HG03196 (cell line): Measurements from ENCODE around the gene ZSCAN4.

ENCODE experiments used
- ATAC-seq: cut with Tn5 transposase; IDR thresholded peaks from one replicate; pipeline ENCODE4 v1.9.1; 2021; ENCODE audit not compliant: unreplicated experiment

The ZSCAN4 gene

GRCh38 chr19:57675881-57676280 is 7.1 kb downstream of the ZSCAN4 start:
- ATAC-seq: no peak

- ATAC-seq: peak; percentile 5
Measured at GRCh38 chr19:57682226-57682766, 13.6 kb downstream of the ZSCAN4 start.

- no peak for ATAC-seq
Measured at GRCh38 chr19:57686727-57687126, 18.0 kb downstream of the ZSCAN4 start.

DNA sequence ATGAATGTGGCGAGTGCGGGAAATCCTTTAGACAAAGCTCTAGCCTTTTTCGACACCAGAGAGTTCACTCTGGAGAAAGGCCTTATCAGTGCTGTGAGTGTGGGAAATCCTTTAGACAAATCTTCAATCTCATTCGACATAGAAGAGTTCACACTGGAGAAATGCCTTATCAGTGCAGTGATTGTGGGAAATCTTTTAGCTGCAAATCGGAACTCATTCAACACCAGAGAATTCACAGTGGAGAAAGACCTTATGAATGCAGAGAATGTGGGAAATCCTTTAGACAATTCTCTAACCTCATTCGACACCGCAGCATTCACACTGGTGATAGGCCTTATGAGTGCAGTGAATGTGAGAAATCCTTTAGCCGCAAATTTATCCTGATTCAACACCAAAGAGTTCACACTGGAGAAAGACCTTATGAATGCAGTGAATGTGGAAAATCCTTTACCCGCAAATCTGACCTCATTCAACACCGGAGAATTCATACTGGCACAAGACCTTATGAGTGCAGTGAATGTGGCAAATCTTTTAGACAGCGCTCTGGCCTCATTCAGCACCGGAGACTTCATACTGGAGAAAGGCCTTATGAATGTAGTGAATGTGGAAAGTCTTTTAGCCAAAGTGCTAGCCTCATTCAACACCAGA is 18.8 kb downstream of the ZSCAN4 start:
- ATAC-seq: no peak

- no peak for ATAC-seq
Measured at GRCh38 chr19:57688011-57688763, 19.5 kb downstream of the ZSCAN4 start.

DNA sequence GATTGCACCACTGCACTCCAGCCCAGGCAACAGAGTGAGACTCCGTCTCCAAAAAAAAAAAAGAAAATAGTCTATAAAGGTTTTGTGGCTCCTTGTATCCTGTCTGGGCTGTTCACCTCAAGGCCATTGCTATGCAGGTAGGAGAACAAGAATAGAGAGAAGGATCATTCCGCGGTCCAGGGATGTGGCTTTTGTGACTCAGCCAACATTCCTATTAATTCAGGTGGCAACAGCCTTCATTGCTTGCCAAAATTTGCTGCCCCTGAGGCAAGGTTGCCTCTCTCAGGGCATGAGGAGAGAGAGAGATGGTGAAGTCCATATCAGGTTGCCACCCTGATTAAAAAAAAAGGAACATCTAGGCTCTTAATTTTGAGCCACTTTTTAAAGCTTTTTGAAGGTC is 21.0 kb downstream of the ZSCAN4 start:
- no peak for ATAC-seq

DNA sequence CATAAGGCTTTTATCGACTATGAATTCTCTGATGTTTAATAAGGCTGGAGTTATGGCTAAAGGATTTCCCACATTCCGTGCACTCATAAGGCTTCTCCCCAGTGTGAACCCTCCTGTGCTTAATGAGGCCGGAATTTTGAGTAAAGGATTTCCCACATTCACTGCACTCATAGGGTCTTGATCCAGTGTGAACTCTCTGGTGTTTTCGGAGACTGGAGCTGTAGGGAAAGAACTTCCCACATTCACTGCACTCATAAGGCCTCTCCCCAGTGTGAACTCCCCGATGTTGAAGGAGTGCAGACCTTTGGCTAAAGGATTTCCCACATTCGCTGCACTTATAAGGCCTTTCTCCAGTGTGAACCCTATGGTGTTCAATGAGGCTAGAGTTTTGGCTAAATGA is 32.9 kb downstream of the ZSCAN4 start:
- no peak for ATAC-seq

GRCh38 chr19:57706346-57706745 is 37.6 kb downstream of the ZSCAN4 start:
- no peak for ATAC-seq

DNA sequence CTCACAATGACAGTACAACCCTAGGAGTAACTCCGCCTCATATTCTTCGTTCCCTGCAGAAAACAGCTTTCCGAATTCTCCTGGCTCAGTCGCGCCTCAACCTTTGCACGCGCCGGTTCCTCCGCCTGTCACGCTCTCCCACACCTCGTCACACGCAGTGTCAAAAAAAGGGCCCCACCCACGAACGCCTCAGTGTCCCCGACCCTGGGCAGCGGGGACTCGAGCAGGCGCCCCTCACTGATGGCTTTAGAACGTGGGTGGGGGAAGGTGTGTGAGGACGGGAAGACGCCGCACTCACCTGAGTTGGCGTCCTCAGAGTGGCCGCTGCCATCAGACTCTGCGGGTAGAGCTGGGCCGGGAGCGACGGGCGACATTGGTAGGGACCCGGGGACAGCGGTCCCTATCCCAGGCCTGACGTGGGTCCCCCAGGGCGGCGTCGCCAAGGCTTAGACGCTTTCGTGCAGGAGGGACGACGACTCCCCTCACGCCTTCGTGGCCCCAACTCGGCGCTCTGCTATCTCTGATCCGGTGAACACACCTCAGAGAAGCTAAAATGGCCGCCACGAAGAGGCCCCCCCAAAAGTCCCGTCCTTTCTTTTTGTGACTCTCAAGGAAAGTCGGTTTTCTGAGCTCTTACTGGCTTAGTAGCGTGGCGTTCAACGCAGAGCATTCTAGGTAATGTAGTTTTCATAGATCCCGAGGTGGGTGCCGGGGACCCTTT is 40.1 kb downstream of the ZSCAN4 start, which contains the start of gene ZNF154:
ZNF154 (minus strand) TSS at position 564 of the 721 bp plus-strand sequence; CDS start at position 331, 233 bp downstream.
- no peak for ATAC-seq

GRCh38 chr19:57709616-57710015 is 40.9 kb downstream of the ZSCAN4 start:
- no peak for ATAC-seq

- ATAC-seq: no peak
Measured at GRCh38 chr19:57712222-57712621, 43.5 kb downstream of the ZSCAN4 start.

DNA sequence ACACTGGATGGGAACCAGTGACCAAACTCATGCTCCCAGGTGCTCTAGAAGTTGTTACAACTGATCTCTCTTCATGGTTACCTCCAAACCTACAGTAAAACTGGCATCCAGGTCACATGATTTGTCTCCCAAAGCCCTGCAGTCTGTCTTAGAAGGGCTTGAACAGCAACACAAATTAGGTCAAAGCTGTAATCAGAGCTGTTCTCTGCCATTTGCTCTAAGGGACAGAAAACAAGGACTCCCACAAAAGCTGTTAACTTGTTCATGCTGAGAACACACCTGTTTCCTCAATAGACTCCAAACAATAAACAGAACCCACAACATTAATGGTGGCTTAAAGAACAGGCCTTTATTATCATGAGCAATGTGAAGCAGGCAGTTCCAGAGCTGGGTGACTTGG is 50.7 kb downstream of the ZSCAN4 start:
- ATAC-seq: no peak

- no peak for ATAC-seq
Measured at GRCh38 chr19:57719901-57720519, 51.3 kb downstream of the ZSCAN4 start.

DNA sequence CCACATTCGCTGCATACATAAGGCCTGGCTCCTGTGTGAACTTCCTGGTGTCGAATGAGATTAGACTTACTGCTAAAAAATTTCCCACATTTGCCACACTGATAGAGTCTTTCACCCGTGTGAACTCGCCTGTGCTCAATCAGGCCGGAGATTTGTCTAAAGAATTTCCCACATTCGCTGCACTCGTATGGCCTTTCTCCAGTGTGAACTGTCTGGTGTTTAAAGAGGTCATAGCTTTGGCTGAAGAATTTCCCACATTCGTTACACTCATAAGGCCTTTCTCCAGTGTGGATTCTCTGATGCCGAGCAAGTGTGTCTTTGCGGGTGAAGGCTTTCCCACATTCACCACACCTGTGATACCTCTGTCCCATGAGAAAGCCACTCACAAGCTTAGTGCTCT is 52.1 kb downstream of the ZSCAN4 start:
- ATAC-seq: no peak
